Transverse colon (tissue), 4 donors: ENCODE data around the gene GRIP1.

ENCODE experiments used
- CTCF ChIP-seq, 5 experiments: fragments of 200-600 bp in 3 of 5; fragments of 450-650 bp in 2 of 5; sonication (generic) in 3 of 5; IDR thresholded peaks; 1 replicate in 2 of 5; 2 replicates in 3 of 5; pipeline ENCODE4 v1.5.1; 2016 to 2017; ENCODE audit warnings: antibody characterized with exemption in 5 of 5, inconsistent platforms in 3 of 5, mild to moderate bottlenecking in 2 of 5, moderate library complexity in 1 of 5
- POLR2A ChIP-seq: fragments of 450-650 bp; IDR thresholded peaks from one replicate; pipeline ENCODE4 v1.6.1; 2016; ENCODE audit warnings: antibody characterized with exemption, mild to moderate bottlenecking, moderate library complexity
- POLR2AphosphoS5 ChIP-seq, 3 donors: sonication (generic); formaldehyde crosslinking; IDR thresholded peaks; one replicate each; pipeline ENCODE4 v1.6.1; 2016; ENCODE audit warnings: antibody characterized with exemption in 3 of 3

GRCh38 chr12:66428261-66428660, 250.6 kb downstream of the GRIP1 start:
- TF ChIP-seq POLR2AphosphoS5 (IDR thresholded peaks at IDR 0.05) (no peak), CTCF (IDR thresholded peaks at IDR 0.05) (no peak), POLR2A (no peak)
